Stimulated activated CD4-positive, alpha-beta T cell treated with anti-CD3 and anti-CD28 coated beads, Interleukin-15, amount 100 ng/mL, for 1 hour (primary cell): ENCODE results near the gene CALM1.

Experiments
- DNase-seq, 2 donors: peaks; one replicate each; pipeline ENCODE4 v3.0.0-alpha.2; 2020; ENCODE audit warnings: low read depth in 1 of 2, low spot score in 1 of 2

CALM1 gene

DNA sequence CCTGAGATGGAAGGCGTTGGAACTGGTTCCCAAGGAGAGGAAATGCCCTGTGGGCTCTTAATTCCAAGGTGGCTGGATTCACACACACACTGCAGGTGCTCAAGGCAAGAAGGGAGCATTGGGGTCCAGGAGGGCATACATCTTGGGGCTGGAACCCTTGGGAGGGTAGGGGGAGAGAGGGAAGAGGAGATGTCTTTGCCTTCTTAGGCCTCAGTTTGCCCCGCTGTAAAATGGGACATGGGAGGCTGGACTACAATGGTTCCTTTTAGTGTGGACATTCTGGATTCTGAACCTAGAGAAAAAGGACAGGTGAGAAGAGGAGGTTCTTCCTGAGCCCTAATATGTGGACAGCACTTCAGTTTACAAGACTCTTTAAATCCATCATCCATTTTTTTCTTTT lies 43.8 kb downstream of the CALM1 start:
- DNase-seq = no peak

DNA sequence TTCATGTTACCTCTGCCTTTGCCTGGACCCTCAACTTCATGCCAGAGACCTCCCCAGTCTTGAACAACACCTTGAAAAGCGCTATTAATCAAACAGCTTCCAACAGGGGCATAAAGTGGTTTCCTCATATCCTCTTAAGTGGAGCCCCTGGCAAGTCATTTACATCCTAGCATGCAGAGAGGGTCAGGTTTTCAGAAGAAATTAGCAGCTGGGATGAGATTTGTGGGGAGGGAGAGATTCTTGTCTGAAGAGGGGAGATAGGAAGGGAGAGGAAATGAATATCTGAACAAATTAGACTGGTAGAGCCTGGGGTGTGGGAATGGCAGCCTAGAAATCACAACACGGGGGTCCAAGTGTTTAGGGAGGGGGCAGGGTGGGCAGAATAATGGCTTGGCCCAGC lies 45.6 kb downstream of the CALM1 start:
- no peak for DNase-seq

DNA sequence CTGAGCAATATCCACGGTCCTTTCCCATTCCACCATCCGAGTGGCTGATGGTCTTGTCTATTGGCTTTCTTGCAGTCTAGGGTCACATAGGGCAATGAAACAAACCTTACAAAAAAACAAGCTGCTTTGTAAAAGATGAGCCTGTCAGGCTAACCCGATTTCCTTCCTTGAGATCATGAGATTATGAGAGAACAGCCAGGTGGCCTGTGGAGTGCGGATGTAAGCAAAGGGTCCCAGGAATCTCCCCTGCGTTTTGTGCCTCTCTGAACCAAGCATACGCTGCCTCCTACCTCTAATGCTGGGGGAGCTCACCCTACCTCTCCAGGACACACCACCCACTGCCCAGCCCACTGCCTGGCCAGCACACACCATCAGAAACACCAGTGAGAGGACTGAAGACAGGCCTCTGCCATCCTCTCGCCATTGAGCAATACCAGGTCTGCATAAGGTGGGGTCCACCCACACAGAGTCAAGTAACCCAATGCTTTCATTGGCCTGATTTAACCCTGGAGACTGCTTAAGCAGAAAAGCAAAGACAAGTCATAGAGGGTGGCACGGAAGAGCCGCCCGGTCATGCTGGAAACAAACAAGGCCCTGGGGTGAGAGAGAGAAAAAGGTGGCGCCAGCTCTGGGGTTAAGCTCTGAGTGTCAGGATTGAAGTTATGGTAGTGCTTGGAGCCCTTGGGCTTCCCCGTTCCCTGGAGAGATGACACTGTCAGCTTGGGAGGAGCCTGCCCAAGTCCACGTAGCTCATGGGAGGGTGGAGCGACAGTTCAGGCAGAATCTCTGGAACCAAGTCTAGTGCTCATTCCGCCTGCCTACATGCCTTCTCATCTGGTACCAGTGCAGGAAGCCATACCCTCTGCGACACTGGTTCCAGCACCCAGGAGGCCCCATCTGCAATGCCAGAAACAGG lies 46.6 kb downstream of the CALM1 start:
- no peak for DNase-seq

DNA sequence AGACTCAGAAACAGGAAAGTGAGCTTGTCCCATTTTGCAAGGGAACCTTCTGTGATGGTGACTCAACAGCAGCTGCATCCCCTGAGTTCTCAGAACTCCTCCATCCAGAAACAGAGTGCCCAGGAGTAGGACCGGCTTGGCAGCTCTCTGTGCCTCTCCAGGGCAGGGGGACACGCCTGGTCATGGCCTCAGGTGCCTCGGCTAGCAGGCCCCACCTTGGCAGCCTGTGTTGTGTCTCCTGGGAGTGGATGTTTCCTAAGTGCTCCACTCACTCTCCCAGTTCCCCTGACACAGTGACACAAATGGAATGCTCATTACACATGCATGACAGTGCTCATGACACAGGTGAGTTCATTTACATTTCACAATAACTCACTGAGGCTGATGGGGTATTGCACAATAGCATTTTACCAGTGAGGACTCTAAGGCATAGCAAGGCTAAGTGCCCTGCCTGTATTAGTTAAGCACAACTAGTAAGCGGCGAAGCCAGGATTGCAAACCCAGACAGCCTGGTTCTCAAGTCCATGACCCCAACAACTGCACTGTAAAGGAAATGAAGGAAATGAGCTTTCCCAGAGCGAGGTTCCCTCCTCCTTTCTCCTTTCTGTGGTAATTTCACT lies 47.4 kb downstream of the CALM1 start:
- DNase-seq = no peak

DNA sequence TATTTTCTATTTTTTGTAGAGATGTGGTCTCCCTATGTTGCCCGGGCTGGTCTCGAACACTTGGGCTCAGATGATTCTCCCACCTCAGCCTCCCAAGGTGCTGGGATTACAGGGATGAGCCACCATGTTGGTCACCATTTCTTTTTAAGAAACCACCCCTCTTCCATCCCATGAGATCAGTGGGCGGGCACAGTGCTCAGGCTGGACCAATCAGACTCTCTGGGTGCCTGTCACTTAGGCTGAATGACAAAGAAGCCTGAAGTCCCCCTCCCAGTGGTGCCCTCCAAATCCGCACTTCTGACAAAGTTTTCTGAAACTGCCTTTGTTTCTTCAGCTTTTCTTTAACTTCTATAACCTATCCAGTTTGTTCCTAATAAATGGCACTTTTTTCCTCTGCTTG lies 48.2 kb downstream of the CALM1 start:
- no peak for DNase-seq

DNA sequence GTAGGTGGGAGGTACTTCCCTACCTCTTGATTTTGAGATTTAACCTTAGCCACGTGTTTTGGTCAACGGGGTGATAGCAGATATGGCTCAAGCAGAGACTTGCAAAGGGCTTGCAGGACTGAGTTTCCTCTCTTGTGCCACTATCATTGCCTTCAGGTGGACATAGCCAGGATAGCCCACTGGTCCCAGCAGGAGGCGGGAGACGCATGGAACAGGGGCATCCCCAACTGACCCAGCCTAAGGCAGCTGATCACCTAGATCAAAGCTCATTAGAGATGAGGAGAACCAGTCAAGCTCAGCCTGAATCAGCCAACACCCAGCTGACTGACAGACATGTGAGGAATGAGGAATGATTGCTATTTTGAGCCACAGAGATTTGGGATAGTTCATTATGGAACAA lies 49.6 kb downstream of the CALM1 start:
- no peak for DNase-seq

DNA sequence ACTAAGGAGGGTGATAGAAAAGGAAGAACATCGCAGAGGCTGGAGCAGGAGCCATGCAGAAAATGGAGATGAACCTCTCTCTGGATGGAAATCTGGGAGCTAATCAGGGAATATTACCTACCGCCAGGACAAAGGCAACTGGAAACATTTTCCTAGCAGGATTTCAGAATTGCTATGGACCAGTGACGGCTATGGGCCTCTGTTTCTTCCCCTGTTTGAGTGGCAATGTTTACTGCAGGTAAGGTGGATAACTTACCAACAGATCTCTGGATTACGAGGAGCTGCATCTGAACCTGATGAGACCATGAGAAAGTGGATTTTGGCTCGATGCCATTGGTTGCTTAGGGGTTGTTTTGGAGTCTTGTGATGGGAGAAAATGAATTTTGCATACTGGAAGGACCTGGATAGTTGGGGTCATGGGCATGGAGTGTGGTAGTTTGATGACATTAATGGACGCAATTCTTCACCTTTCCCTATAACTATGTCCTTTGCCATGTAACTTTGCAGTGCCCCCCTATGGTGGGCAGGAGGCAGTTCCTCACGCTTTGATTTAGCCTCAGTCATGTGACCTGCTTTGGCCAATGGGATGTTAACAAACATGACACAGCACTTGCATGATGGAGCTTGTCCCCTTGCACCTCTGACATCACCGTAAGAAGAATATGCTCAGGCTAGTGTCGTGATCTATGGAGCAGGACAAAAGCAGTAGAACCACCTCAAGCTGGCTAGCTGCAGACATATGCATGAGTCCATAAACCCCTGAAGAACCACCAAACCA lies 51.1 kb downstream of the CALM1 start:
- no peak for DNase-seq

DNA sequence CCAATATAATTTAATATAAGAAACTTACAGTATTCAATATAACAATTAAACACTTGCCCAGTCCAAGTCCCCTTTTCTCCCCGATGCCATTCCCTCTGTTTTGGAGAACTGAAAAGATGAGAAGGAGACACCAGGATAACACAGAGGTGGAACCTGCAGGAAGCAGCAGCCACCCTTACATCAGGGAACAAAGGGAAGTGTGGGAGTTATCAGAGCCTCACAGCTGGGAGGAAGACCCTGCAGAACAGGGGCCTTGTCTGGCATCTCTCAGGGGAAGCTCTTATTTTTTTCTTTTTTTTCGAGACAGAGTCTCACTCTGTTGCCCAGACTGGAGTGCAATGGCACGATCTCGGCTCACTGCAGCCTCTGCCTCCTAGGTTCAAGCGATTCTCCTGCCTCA lies 52.6 kb downstream of the CALM1 start:
- DNase-seq = no peak

DNA sequence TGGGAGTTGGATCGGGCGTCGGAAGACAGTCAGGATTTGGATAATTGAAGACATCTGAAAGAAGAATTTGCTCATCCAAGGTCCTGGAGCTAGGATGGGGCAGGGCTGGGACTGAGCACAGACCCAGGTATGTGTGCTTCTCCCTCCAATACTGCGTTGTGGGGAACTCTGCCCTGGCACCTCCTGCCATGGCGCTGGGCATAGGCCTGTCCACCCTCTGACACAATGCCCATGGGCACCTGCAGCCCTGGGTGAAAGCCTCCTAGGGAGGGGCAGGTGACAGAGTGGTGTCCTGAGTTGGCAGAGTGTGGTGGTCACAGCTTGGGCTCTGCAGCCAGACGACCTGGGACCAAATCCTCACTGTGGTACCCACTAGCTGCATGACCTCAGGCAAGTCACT lies 53.3 kb downstream of the CALM1 start:
- DNase-seq = no peak

DNA sequence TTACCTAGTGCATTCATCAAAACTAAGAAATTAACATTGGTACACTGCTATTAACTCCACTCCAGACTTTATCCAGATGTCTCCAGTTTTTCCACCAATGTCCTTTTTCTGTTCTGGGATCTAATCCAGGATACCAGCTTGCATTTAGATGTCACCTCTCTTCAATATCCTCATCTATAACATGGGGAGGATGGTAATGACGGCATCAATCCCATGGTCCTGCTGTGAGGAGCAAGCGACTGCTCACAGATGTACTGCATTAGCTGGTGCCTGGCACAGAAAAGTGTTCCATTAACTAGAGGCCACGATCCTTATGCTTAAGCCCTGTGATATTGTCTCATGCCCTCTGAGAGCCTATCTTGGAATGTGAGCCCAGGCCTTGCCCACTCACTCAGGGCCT lies 53.8 kb downstream of the CALM1 start:
- no peak for DNase-seq

DNA sequence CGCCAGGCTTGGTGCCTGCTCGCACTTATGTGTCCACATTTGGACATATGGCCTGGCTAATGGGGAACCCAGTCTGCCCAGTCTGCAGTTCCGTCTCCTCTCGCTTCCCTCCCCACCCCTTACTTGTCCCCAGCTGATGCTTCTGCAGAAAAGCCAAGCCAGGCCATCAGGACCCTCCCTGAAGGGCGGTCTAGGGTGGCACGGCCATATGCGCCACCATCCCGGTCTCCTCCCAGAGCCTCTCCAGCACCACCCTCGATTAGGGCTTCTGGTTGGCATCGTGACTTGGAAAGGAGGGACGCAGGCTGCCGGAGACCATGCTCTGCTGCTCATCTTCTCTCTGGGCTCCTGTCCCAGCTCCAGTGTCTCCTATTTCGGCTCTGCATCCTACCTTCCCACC lies 54.6 kb downstream of the CALM1 start:
- no peak for DNase-seq

DNA sequence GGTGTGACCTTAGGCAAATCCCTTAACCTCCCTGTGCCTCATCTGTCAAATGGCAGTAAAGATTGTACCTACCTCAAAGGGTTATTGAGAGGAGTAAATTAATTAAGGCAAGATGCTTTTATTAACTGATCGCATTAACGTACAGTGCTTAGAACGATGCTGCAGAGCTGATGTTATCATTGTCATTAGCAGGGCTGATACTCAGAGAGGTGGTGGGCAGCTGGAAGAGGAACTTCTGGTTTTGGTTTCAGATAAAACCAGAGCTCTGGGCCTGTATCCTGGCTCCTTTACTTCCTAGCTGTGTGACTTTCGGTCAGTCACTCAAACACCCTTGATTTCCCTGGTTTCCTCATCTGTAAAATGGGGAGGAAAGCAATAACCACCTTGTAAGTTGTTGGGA lies 55.1 kb downstream of the CALM1 start:
- no peak for DNase-seq

DNA sequence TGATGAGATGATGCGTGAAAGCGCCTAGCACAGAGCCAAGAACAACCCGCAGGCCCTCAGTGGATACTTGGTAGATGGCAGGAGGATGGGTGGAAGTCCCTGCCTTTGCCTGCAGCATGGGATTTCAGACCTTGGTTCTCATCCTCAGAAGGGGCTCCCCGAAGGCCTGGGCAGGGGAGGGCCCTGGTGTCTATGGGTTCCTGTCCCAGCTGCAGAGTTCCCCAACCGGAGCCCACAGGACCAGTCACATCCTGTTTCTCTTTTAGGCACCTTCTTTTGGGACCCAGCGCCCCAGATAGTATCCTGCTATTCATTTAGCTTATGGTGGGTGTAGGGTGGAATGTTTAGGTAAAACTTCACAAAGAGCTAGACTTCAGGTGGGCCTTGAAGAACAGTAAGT lies 55.5 kb downstream of the CALM1 start:
- DNase-seq = no peak

DNA sequence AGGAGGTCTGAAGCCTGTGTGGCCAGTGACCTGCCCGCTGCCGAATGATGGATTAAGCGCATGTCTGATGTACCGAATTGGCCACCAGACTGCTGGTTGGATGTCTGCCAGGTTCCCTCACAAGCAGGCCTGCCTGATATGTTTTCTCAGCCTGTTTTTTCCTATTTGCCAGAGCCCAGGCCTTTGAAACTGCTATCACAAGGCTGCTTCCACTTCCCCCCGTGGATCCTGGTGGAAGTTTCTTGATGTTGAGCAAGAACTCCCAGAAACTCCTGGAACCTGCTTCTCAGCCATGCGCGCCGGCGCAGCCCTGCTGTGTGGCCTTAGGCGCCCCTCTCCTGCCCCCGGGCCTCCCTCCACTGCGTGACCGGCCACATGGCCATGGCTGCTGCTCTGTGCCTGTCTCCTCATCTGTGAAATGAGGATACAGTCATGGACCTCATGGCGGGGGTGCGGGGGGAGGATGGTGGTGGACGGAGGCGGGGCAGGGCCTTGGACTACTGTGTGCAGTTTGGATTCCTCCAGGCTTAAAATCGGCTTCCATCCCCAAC lies 56.6 kb downstream of the CALM1 start:
- DNase-seq = no peak

DNA sequence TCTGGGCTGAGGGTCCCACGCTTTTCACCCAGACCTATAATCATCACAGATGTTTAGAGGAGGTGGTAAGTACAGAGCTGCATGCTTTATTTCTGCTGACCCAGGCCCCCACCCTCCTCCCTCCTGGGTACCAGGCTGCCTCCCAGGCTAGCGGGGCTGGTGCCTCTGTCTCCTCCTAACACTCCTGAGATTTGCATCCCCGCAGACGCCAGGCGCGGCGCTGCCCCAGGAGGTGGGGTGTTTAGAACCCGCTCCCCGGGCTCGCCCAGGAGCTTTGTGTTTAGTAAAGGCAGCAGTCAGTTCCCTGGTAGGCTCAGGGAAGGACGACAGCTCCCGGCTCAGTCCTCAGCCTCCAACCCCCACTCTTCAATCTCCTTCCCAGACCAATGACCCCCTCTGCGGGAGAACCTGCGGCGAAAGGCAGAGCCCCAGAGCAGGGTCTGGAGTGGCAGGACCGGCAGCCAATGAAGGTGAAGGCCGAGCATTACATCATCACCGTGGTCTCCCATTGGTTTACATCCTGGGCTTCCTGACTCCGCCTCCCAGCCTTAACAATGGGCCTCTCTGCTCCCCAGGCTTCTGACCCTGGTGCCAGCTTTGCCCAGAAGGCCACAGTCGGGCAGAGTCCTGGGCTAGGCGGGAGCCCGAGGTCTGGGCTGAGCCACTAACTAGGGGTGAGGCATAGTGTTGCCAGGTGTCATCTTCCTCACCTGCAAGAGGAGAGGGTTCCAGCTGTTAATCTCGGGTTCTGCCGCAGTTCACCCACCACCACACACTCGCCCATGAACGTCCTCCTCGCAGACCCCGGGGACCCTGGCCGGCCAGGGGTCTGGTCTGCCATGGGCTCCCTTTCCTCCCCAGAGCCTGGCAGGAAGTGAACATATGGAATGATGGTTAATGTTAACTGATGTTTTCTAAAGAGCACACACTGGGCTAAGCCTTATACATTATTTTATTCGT lies 57.5 kb downstream of the CALM1 start:
- no peak for DNase-seq

DNA sequence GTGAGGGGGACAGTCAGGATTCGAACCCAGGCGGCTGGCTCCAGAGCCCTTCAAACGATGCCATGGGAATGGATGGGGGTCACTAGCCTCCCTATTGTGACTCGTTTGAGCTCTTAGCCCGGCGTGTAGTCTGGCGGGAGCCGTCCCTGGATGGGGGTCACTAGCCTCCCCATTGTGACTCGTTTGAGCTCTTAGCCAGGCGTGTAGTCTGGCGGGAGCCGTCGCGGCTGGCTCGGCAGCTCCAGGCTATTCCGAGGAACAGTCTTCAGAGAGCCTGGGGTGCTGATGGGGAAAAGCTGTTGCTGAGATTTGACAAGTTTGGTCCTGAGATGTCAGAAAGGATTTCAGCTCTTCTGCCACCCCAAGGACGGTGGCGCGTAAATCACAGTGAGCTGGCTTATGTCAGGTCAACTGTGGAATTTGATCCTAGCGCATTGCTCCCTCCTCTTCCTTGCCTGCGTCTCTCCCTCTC lies 58.3 kb downstream of the CALM1 start:
- no peak for DNase-seq

DNA sequence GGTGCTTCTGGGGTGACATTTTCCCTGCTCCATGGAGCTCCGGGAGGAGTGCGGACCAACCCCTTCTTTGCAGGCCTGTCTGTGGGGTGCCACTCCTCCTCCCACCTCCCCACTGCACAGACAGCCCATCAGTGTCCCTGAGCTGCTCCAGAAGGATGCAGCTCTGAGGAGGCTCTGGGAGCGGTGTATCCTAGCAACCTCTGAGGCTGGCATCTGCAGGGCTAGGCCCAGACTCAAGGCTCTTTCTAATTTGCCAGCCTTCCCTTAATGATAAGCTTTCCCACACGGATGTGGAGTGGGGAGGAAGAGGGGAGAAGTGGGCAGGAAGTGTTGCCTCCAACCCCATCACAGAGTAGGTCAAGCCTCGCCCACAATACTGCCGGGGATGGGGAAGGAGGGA lies 59.7 kb downstream of the CALM1 start:
- DNase-seq = no peak

DNA sequence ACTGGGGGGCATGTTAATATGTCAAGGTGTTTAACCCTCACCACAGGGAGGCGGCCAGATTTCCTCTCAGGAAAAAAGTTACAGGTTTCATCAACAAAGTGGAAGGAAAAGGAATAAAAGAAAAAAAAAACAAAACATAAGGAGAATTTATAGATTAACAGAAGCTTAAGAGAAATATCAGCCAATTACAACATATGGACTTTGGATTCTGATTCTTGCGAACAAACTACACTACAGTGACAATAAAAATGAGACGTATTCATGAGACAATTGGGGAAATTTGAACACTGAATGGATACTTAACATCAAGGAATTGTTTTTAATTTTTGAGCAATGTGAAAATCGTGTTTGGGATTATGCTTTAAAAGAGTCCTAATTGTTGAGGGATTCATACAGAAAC lies 60.4 kb downstream of the CALM1 start:
- no peak for DNase-seq
